HEK293T (cell line): ENCODE measurements around the gene SFT2D3.
"Not testable (repeated sequence)": the region's sequence is repeated elsewhere in the genome, so short reads cannot be mapped to it uniquely, and the experiment has no call there.

Source experiments
- CTCF ChIA-PET: fragments of 350-600 bp; formaldehyde crosslinking; extraction: SDS; loops from one replicate; lab custom pipeline; 2021; ENCODE audit warnings: antibody characterized with exemption, inconsistent platforms; lab: Yijun Ruan, JAX
- POLR2A ChIA-PET: fragments of 350-600 bp; formaldehyde crosslinking; extraction: SDS; loops from one replicate; lab custom pipeline; 2020; ENCODE audit warnings: antibody characterized with exemption, inconsistent platforms; lab: Yijun Ruan, JAX
- DNase-seq: peaks from one replicate; pipeline ENCODE4 v3.0.0; 2012; ENCODE audit warnings: mixed read lengths; ENCODE audit errors: extremely low spot score
- ARNT ChIP-seq: fragments of 450-650 bp; IDR thresholded peaks from 2 replicates; pipeline ENCODE4 v1.6.1; 2017; ENCODE audit warnings: mild to moderate bottlenecking
- BHLHE40 ChIP-seq: fragments of 450-650 bp; IDR thresholded peaks from 2 replicates; pipeline ENCODE4 v1.6.1; 2016; ENCODE audit warnings: mild to moderate bottlenecking, moderate library complexity, borderline replicate concordance
- CTBP1 ChIP-seq: fragments of 450-650 bp; IDR thresholded peaks from 2 replicates; pipeline ENCODE4 v1.6.1; 2016; ENCODE audit warnings: borderline replicate concordance
- ELF4 ChIP-seq: fragments of 450-650 bp; IDR thresholded peaks from 2 replicates; pipeline ENCODE4 v1.6.1; 2017; ENCODE audit warnings: antibody characterized with exemption
- FOXA1 ChIP-seq: fragments of 450-650 bp; IDR thresholded peaks from 2 replicates; pipeline ENCODE4 v1.6.1; 2016; ENCODE audit warnings: mild to moderate bottlenecking
- FOXK2 ChIP-seq: fragments of 450-650 bp; IDR thresholded peaks from 2 replicates; pipeline ENCODE4 v1.6.1; 2016; ENCODE audit warnings: mild to moderate bottlenecking
- FOXM1 ChIP-seq: fragments of 450-650 bp; IDR thresholded peaks from 2 replicates; pipeline ENCODE4 v1.6.1; 2017; ENCODE audit warnings: mild to moderate bottlenecking, borderline replicate concordance
- HDGF ChIP-seq: fragments of 450-650 bp; IDR thresholded peaks from 2 replicates; pipeline ENCODE4 v1.6.1; 2017; ENCODE audit warnings: antibody characterized with exemption, borderline replicate concordance
- L3MBTL2 ChIP-seq: fragments of 450-650 bp; conservative IDR thresholded peaks from 2 replicates; pipeline ENCODE4 v1.6.1; 2016; ENCODE audit warnings: mild to moderate bottlenecking
- LEF1 ChIP-seq: fragments of 450-650 bp; IDR thresholded peaks from 2 replicates; pipeline ENCODE4 v1.6.1; 2017; ENCODE audit warnings: mild to moderate bottlenecking, borderline replicate concordance
- NFRKB ChIP-seq: fragments of 450-650 bp; IDR thresholded peaks from 2 replicates; pipeline ENCODE4 v1.6.1; 2016; ENCODE audit warnings: mild to moderate bottlenecking, moderate library complexity
- SP1 ChIP-seq: fragments of 450-650 bp; IDR thresholded peaks from 2 replicates; pipeline ENCODE4 v1.6.1; 2017
- SUZ12 ChIP-seq: fragments of 450-650 bp; IDR thresholded peaks from 2 replicates; pipeline ENCODE4 v1.6.1; 2016; ENCODE audit warnings: mild to moderate bottlenecking
- TARDBP ChIP-seq: fragments of 450-650 bp; IDR thresholded peaks from 2 replicates; pipeline ENCODE4 v1.6.1; 2016
- ZNF384 ChIP-seq: fragments of 450-650 bp; IDR thresholded peaks from 2 replicates; pipeline ENCODE4 v1.6.1; 2016
- TF ChIP-seq, protein P1 (sequence below): fragments of 450-650 bp; IDR thresholded peaks from 2 replicates; pipeline ENCODE4 v1.6.1; 2016

The SFT2D3 gene

DNA sequence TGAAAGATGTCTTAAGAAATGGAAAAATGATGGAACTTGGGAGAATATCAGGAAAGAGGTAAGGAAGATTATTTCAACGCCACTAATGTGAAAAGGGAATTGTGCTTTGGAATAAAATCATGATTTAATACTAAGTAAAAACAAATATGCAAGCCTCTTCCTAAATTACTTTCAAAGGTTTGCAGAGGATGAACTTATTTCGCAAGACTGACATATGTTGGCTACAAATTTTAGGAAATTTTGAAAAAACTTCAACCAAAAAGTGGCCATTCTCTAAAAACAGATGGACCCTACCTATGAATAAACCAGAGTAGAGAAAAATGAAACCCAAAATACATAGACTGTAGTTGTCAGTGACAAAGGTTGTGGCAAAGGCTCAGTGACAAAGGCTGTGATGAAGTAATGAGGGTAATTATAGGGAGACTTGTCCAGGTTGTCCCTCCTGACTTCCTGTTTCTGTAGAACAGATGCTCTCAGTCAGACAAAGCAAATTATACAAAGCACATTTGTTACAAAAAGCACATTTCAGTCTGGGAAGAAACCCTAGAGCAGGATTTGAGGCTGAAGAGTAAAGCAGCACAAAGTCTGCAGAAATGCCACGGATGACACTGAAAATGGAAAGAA, 39.5 kb downstream of the SFT2D3 start:
- TF ChIP-seq, protein P1, sequence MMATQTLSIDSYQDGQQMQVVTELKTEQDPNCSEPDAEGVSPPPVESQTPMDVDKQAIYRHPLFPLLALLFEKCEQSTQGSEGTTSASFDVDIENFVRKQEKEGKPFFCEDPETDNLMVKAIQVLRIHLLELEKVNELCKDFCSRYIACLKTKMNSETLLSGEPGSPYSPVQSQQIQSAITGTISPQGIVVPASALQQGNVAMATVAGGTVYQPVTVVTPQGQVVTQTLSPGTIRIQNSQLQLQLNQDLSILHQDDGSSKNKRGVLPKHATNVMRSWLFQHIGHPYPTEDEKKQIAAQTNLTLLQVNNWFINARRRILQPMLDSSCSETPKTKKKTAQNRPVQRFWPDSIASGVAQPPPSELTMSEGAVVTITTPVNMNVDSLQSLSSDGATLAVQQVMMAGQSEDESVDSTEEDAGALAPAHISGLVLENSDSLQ, result no peak
- TF ChIP-seq TARDBP (no peak), FOXK2 (no peak), L3MBTL2 (no peak), SP1 (no peak), ZNF384 (no peak), NFRKB (no peak), BHLHE40 (no peak), FOXA1 (no peak), ARNT (no peak), SUZ12 (no peak), FOXM1 (no peak), HDGF (no peak), LEF1 (no peak), CTBP1 (no peak)
- no peak for DNase-seq
- POLR2A ChIA-PET, result no interaction called here
- CTCF ChIA-PET, result no interaction called here

DNA sequence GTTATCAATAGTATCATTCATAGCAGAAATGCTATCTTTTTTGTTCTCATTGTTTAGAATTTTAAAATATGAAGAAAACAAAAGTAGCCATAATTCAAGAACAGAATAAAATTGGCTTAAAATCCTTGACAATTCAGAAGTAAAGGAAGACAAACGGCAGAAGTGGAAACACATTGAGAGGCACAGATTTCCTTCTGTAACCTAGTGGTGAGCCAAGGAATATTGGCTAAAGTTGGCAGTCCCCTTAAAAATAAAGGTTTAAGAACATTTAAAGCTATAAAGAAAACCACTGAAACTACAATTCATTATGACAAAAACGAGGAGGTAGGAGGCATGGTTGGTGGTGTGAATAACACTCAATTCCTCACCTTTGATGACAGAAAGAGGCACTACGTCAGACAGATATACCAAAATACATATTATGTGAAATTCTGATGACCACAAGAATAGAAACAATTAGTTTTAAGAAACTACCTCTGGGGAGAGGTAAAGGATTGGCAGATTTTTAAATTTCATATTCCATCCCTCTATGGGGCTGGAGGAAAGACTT, 42.3 kb downstream of the SFT2D3 start:
- ChIA-PET POLR2A (no interaction called here), CTCF (interaction anchor here (0.6 kb wide), 1 partner anchor 503 kb away, joined by 3 read pairs; no protein-coding TSS in a partner anchor)
- no peak for DNase-seq
- TF ChIP-seq FOXM1 (no peak), LEF1 (no peak)

DNA sequence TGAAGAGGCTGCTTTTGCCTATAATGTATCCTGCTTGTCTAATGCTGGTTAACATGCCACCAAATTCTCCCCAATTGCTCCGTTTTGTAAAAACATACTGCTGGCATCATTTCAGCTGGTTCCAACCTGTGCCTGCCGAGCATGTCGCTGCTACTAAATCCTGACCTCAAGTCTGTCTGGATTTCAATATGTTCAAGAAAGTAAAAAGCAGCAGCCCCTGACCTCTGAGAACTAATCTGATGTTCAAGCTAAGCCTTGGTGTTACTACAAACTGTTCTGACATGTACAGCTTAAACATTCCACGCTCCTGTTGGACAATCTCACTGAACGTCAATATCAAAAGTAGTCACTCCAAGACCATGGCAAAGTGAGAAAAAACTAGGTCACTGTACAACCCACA, 46.3 kb downstream of the SFT2D3 start:
- TF ChIP-seq ZNF384 (no peak), CTBP1 (no peak), TARDBP (no peak)
- CTCF ChIA-PET, result interaction anchor here (0.5 kb wide), 1 partner anchor 105 kb away, joined by 3 read pairs; no protein-coding TSS in a partner anchor
- DNase-seq, result no peak
- POLR2A ChIA-PET, result no interaction called here

DNA sequence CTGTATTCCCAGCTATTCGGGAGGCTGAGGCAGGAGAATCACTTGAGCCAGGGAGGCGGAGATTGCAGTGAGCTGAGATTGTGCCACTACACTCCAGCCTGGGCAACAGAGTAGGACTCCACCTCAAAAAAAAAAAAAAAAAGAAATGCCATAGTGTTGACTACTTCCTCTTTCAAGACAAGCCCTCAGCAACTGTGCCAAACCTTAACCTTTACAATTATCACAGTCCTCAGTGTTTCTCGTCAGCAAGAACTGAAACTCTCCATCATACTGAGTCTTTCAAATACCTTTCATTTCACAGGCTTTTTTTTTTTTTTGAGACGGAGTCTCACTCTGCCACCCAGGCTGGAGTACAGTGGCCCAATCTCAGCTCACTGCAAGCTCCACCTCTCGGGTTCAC, 48.2 kb downstream of the SFT2D3 start:
- DNase-seq, CTCF ChIA-PET, POLR2A ChIA-PET: not testable (repeated sequence)

DNA sequence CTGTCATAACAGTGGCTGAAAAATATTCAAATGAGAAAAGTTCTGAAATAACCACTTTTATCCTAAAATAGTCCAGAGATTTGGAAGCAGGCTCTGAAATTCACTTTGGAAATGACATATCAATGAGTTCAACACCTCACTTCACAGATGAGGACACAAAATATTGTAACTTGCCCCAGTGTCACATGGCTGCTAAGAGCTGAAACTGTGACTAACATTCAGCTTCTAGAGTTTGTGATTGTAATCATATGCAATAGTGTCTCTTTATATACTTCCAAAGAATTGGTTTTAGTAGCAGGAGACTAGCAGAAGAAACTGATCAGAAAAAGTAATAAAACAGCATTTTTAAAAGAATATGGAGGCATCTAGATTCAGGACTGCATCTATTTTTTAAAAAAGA, 52.1 kb downstream of the SFT2D3 start:
- ChIA-PET POLR2A (no interaction called here), CTCF (no interaction called here)
- TF ChIP-seq SUZ12 (no peak), SP1 (no peak), ARNT (no peak), NFRKB (no peak), FOXA1 (no peak), TARDBP (no peak), L3MBTL2 (no peak), LEF1 (no peak), HDGF (no peak)
- TF ChIP-seq, protein P1, result no peak
- no peak for DNase-seq

DNA sequence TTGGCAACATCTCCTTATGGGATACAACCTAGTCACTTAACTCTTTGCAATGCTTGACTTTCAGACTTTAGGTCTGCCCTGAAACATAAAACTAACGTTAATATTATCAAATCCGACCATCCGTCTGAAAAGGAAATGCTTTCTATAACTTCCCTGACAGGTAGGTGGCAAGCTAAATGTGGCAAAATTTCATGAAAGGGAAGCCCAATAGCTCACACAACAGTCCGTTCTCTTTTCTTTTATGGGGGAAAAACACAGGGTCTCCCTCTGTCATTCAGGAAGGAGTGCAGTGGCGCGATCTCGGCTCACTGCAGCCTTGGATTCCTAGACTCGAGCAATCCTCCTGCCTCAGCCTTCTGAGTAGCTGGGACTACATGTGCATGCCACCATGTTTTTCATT, 52.9 kb downstream of the SFT2D3 start:
- ChIA-PET POLR2A (no interaction called here), CTCF (no interaction called here)
- TF ChIP-seq SUZ12, result no peak
- TF ChIP-seq CTBP1, result no peak
- no peak for TF ChIP-seq ARNT
- no peak for TF ChIP-seq NFRKB
- no peak for TF ChIP-seq FOXM1
- TF ChIP-seq, protein P1, result no peak
- TF ChIP-seq ZNF384, result no peak
- TF ChIP-seq TARDBP, result no peak
- no peak for TF ChIP-seq SP1
- TF ChIP-seq LEF1, result no peak
- no peak for TF ChIP-seq BHLHE40
- TF ChIP-seq FOXK2, result no peak
- TF ChIP-seq ELF4, result no peak
- no peak for TF ChIP-seq FOXA1
- no peak for TF ChIP-seq HDGF
- TF ChIP-seq L3MBTL2, result no peak
- DNase-seq, result no peak
